GM10248 (cell line): ENCODE measurements around the gene NFIC.

Experiments
- CTCF ChIA-PET: fragments of 300-600 bp; sonication (Branson Sonifier 250); formaldehyde crosslinking; extraction: SDS; loops from one replicate; lab custom pipeline; 2021; ENCODE audit warnings: antibody characterized with exemption; lab: Yijun Ruan, JAX
- POLR2A ChIA-PET: fragments of 350-650 bp; sonication (Branson Sonifier 250); formaldehyde crosslinking; extraction: SDS; loops from one replicate; lab custom pipeline; 2020; ENCODE audit warnings: antibody characterized with exemption; lab: Yijun Ruan, JAX
- DNase-seq: peaks from one replicate; pipeline ENCODE4 v3.0.0; 2012; ENCODE audit errors: extremely low spot score
- CTCF ChIP-seq: IDR thresholded peaks from 2 replicates; pipeline ENCODE4 v1.5.1; 2012; ENCODE audit warnings: mild to moderate bottlenecking, low read depth; ENCODE audit errors: extremely low read depth, missing control alignments, control extremely low read depth

The NFIC gene

GRCh38 chr19:3433313-3433712, 66.9 kb downstream of the NFIC start:
- CTCF ChIA-PET, result interaction anchor here (1.0 to 5.8 kb wide), 2 partner anchors 106 to 128 kb away, joined by 3 to 70 read pairs; no protein-coding TSS in a partner anchor
- POLR2A ChIA-PET, result no interaction called here
- TF ChIP-seq CTCF, result no peak
- DNase-seq, result no peak

- no peak for TF ChIP-seq CTCF
- DNase-seq, result no peak
- POLR2A ChIA-PET, result no interaction called here
- CTCF ChIA-PET, result interaction anchor here (1.0 to 5.8 kb wide), 6 partner anchors 61 to 130 kb away, joined by 3 to 70 read pairs (median 3); no protein-coding TSS in a partner anchor
These were observed 67.6 kb downstream of the NFIC start for GRCh38 chr19:3433805-3434540.

GRCh38 chr19:3434630-3435553, 68.5 kb downstream of the NFIC start:
- POLR2A ChIA-PET, result no interaction called here
- peak; percentile 98 for DNase-seq

GRCh38 chr19:3440082-3440481, 73.7 kb downstream of the NFIC start:
- POLR2A ChIA-PET, result interaction anchor here (0.6 kb wide), 1 partner anchor 64 kb away, joined by 10 read pairs; no protein-coding TSS in a partner anchor
- peak; percentile 75 for DNase-seq
- TF ChIP-seq CTCF, result peak; percentile 42
- CTCF ChIA-PET, result interaction anchor here (0.7 to 6.5 kb wide), 4 partner anchors 11 to 135 kb away, joined by 3 to 37 read pairs (median 9); no protein-coding TSS in a partner anchor

More at GRCh38 chr19:3434630-3435553, 68.5 kb downstream of the NFIC start:
- no peak for TF ChIP-seq CTCF
- CTCF ChIA-PET, result interaction anchor here (1.0 to 1.4 kb wide), 4 partner anchors 60 to 130 kb away, joined by 3 read pairs; no protein-coding TSS in a partner anchor

- TF ChIP-seq CTCF, result no peak
- ChIA-PET POLR2A (no interaction called here), CTCF (interaction anchor here (0.8 to 6.5 kb wide), 3 partner anchors 12 to 136 kb away, joined by 3 to 37 read pairs (median 9); no protein-coding TSS in a partner anchor)
- DNase-seq, result no peak
These were observed 75.0 kb downstream of the NFIC start for GRCh38 chr19:3441089-3441985.
